LNCAP (cell line): ENCODE data around the gene TAL1.

Source experiments
- CTCF ChIP-seq: fragments of 450-650 bp; IDR thresholded peaks from 2 replicates; pipeline ENCODE4 v1.5.1; 2017; ENCODE audit warnings: mild to moderate bottlenecking

TAL1 gene

GRCh38 chr1:47181095-47181954 lies 50.7 kb downstream of the TAL1 start:
- no peak for TF ChIP-seq CTCF

- no peak for TF ChIP-seq CTCF
These were observed 51.4 kb downstream of the TAL1 start for GRCh38 chr1:47180603-47181094.

- TF ChIP-seq CTCF = no peak
These were observed 51.9 kb downstream of the TAL1 start for GRCh38 chr1:47179988-47180563.

- TF ChIP-seq CTCF = peak; percentile 90
These were observed 52.7 kb downstream of the TAL1 start for GRCh38 chr1:47179017-47179987.

- no peak for TF ChIP-seq CTCF
These were observed 53.4 kb downstream of the TAL1 start for GRCh38 chr1:47178654-47179016.

GRCh38 chr1:47178020-47178419 lies 54.0 kb downstream of the TAL1 start:
- TF ChIP-seq CTCF = no peak

- TF ChIP-seq CTCF = peak; percentile 95
These were observed 56.6 kb downstream of the TAL1 start for GRCh38 chr1:47175227-47175934.
